Prostate gland (tissue), 2 donors: ENCODE results near the gene ITGB1. TPM values are rescaled to one million over a fixed set of nuclear protein-coding genes. Genes with fewer than 3 reads are reported as not detected.

Experiments used
- DNase-seq: peaks from one replicate; pipeline ENCODE4 v3.0.0-alpha.2; 2019; ENCODE audit warnings: low spot score
- H3K27ac ChIP-seq, 2 donors: fragments of 200-600 bp; sonication (generic); 2 replicates each; pipeline ENCODE4 v1.5.1; 2017 to 2019
- H3K27me3 ChIP-seq: fragments of 200-600 bp; sonication (generic); replicated peaks from 2 replicates; pipeline ENCODE4 v1.5.1; 2019; ENCODE audit not compliant: insufficient read depth
- H3K36me3 ChIP-seq, 2 donors: fragments of 200-600 bp; sonication (generic); 1 replicate in 1 of 2; 2 replicates in 1 of 2; pipeline versions ENCODE4 v1.5.1 to v1.8.1; 2017 to 2019
- H3K4me1 ChIP-seq: fragments of 200-600 bp; sonication (generic); replicated peaks from 2 replicates; pipeline ENCODE4 v1.5.1; 2019
- H3K4me3 ChIP-seq, 2 donors: fragments of 200-600 bp; sonication (generic); 2 replicates each; pipeline ENCODE4 v1.5.1; 2017 to 2019
- H3K9me3 ChIP-seq: fragments of 200-600 bp; sonication (generic); 2 replicates; pipeline ENCODE4 v1.5.1; 2017
- POLR2A ChIP-seq: fragments of 450-650 bp; IDR thresholded peaks from one replicate; pipeline ENCODE4 v1.6.1; 2016; ENCODE audit warnings: antibody characterized with exemption, mild to moderate bottlenecking
- POLR2AphosphoS5 ChIP-seq: sonication (generic); formaldehyde crosslinking; IDR thresholded peaks from one replicate; pipeline ENCODE4 v1.6.1; 2017; ENCODE audit warnings: antibody characterized with exemption
- WGBS: methylation state at CpG from one replicate; pipeline ENCODE4 v1.1.5; 2018; 5-methylcytosine and 5-hydroxymethylcytosine counted together
- intact Hi-C: fragments of 100-400 bp; cut with DNase I; formaldehyde crosslinking; loops from one replicate; pipeline ENCODE4 v1.14.2; 2022
- total RNA-seq, 2 donors: library from RNA; depleted of rRNA; stranded (reverse); fragments of >200 nt; gene quantifications; one replicate each; pipeline ENCODE4 v1.1.0, GENCODE V29; 2016
- TF ChIP-seq, protein P1 (sequence below), 4 experiments: fragments of 200-600 bp in 2 of 4; fragments of 450-650 bp in 2 of 4; sonication (generic) in 2 of 4; IDR thresholded peaks; 1 replicate in 3 of 4; 2 replicates in 1 of 4; pipeline ENCODE4 v1.5.1; 2016 to 2019; ENCODE audit warnings: antibody characterized with exemption in 4 of 4, mild to moderate bottlenecking in 2 of 4, moderate library complexity in 2 of 4

The ITGB1 gene
- total RNA-seq, 2 donors from 2014 or later = 246 to 293 TPM

DNA sequence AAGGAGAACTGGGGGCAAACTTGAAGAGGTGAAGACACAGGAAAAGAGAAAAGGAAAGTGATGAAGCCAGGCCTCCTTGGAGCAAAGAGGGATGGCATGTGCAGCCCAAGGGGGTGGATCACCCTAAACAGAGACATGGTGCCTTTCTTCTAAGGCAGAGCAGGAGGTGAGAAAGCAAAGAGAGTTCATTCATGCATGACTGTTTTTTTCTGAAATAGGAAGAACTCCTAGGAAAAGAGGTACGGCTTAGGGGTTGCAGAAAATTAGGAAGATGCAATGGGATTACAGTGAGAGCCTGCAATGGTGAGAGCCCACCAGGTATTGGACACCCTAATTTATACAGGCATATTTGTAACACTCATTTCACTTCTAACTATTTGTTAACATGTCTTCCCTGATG is 15.9 kb downstream of the ITGB1 start:
- no peaks in the 10 kb centered on the region for H3K36me3 ChIP-seq
- no peak for DNase-seq
- H3K4me1 ChIP-seq = peaks cover 13% of the 10 kb centered on the region
- no peaks in the 10 kb centered on the region for H3K27me3 ChIP-seq
- no peaks in the 10 kb centered on the region for H3K9me3 ChIP-seq
- peak overlapping the region in 1 of 2 donors; percentile 27 for H3K27ac ChIP-seq
- intact Hi-C loops = no loop called here
- no peak overlapping the region for H3K4me3 ChIP-seq
- no peak for TF ChIP-seq POLR2AphosphoS5
- no peak for TF ChIP-seq POLR2A
- TF ChIP-seq, protein P1, sequence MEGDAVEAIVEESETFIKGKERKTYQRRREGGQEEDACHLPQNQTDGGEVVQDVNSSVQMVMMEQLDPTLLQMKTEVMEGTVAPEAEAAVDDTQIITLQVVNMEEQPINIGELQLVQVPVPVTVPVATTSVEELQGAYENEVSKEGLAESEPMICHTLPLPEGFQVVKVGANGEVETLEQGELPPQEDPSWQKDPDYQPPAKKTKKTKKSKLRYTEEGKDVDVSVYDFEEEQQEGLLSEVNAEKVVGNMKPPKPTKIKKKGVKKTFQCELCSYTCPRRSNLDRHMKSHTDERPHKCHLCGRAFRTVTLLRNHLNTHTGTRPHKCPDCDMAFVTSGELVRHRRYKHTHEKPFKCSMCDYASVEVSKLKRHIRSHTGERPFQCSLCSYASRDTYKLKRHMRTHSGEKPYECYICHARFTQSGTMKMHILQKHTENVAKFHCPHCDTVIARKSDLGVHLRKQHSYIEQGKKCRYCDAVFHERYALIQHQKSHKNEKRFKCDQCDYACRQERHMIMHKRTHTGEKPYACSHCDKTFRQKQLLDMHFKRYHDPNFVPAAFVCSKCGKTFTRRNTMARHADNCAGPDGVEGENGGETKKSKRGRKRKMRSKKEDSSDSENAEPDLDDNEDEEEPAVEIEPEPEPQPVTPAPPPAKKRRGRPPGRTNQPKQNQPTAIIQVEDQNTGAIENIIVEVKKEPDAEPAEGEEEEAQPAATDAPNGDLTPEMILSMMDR (IDR thresholded peaks at IDR 0.05) = no peak
- 88% methylated on average over 1 of the region's 1 CpG for WGBS

DNA sequence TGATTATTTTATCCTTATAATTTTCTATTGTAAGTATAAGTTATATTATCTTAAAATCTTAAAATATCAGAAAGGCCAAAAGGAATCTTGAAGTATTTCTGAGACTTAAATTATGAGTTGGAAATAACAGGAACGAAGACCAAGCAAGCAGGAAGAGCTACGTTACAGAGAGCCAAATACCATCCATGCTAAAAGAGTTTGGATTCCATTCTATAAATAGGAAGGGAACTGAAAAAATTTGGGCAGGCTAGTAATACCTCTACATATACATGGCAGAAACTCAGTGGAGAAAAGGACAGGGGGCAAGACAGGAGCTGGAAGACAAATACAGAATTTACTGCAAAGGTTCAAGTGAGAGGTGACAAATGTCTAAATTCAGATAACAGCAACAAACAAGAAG is 16.7 kb downstream of the ITGB1 start:
- 14% methylated on average over 2 of the region's 2 CpGs for WGBS
- Histone ChIP-seq H3K9me3 (no peaks in the 10 kb centered on the region), H3K27me3 (no peaks in the 10 kb centered on the region), H3K27ac (peak overlapping the region in 1 of 2 donors; percentile 27), H3K36me3 (no peaks in the 10 kb centered on the region), H3K4me1 (peaks cover 13% of the 10 kb centered on the region), H3K4me3 (no peak overlapping the region)
- TF ChIP-seq POLR2AphosphoS5 (no peak), POLR2A (no peak)
- TF ChIP-seq, protein P1 (IDR thresholded peaks at IDR 0.05) = no peak
- DNase-seq = no peak
- intact Hi-C loops = no loop called here

DNA sequence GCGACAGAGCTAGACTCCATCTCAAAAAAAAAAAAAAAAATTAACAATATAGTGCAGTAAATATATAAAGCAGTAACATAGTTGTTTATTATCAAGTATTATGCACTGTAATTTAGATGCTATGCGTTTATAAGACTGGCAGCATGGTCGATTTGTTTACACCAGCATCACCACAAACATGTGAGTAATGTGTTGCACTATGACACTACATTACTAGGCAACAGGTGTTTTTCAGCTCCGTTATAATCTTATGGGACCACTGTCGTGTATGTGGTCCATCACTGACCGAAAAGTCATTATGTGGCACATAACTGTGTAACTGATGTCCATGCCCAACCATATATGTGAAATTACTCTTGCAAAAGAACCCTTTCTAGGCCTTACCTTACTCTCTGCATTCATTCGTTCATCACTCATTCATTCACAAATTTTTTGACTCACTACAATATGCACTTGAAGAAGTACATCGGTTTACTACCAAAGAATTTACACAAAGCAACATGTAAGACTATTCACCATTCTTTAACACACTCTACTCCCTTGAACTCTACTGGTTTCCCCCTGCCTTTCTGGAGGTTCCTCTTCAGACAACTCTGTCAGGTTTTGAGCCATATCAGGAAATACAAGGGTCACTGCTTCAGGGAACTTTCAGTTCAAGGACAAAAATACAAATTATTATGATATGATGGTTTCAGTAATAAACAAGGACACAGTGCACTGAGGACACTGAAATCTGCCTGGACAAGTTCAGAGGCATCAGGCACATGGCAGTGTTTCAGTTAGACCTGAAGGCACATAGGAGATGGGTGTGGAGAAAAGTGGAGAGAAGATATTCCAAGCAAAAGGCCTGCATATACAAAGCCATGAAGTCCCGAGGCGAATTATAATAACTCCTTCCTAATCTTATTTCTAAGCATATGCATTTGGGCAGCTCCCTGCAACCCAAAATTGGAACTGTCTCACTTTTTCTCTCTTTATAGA is 17.4 kb downstream of the ITGB1 start:
- Histone ChIP-seq H3K9me3 (no peaks in the 10 kb centered on the region), H3K36me3 (no peaks in the 10 kb centered on the region), H3K27me3 (no peaks in the 10 kb centered on the region), H3K27ac (no peak overlapping the region), H3K4me3 (no peak overlapping the region), H3K4me1 (peaks cover 13% of the 10 kb centered on the region)
- no peak for TF ChIP-seq POLR2A
- TF ChIP-seq POLR2AphosphoS5 = no peak
- TF ChIP-seq, protein P1 (IDR thresholded peaks at IDR 0.05) = no peak
- no peak for DNase-seq
- WGBS = 81% methylated on average over 10 of the region's 10 CpGs
- intact Hi-C loops = no loop called here

DNA sequence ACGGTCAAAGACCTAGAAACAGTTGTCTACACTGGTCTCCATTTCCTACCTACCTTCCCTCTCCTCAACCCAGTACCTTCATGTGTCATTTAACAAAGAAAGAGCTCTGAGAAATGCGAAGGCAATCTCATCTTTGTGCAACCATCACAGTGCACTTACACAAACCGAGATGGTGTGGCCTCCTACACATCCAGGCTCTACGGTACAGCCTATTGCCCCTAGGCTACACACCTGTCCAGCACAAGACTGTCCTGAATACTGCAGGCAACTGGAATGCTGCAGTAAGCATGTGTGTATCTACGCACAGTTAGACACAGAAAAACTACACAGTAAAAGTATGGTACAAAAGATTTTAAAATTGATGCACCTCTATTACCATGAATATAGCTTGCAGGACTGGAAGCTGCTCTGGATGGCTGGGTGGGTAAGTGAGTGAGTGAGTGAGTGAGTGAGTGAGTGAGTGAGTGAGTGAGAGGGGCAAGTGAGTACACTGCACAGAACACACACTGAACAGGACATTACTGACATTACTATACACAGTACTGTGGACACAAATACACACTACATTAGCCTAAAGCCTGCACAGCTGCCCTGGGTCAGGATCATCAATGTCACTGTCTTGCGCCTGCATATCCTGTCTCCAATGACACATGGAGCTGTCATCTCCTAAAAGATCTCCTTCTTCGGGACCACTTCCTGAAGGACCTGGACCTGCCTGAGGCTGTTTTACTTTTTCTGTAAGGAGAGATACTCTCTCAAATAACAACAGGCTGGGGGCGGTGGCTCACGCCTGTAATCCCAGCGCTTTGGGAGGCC is 18.5 kb downstream of the ITGB1 start:
- no peaks in the 10 kb centered on the region for H3K36me3 ChIP-seq
- WGBS = 83% methylated on average over 10 of the region's 10 CpGs
- no peaks in the 10 kb centered on the region for H3K9me3 ChIP-seq
- intact Hi-C loops = no loop called here
- no peak for DNase-seq
- peak overlapping the region in 1 of 2 donors; percentile 69 for H3K27ac ChIP-seq
- TF ChIP-seq, protein P1 (IDR thresholded peaks at IDR 0.05) = no peak
- no peak for TF ChIP-seq POLR2A
- TF ChIP-seq POLR2AphosphoS5 = no peak
- peaks cover 13% of the 10 kb centered on the region for H3K4me1 ChIP-seq
- H3K27me3 ChIP-seq = no peaks in the 10 kb centered on the region
- no peak overlapping the region for H3K4me3 ChIP-seq
